NCI-H146 treated with DMSO at 0.1 percent for 48 hours (cell line): Measurements from ENCODE around the gene CACNB3.
A peak's percentile ranks its signal among the peaks of the same experiment; 100 is the strongest.

Source experiments
- DNase-seq: peaks from one replicate; lab custom pipeline; 2025; ENCODE audit not compliant: unreplicated experiment; lab: John Stamatoyannopoulos, UW

The CACNB3 gene

GRCh38 chr12:48817873-48818830 lies at the start of gene CACNB3:
Gene CACNB3, plus strand, starts transcription at chr12:48818496. Its CDS starts 434 bp downstream, at chr12:48818930.
- peak; percentile 83 for DNase-seq

DNA sequence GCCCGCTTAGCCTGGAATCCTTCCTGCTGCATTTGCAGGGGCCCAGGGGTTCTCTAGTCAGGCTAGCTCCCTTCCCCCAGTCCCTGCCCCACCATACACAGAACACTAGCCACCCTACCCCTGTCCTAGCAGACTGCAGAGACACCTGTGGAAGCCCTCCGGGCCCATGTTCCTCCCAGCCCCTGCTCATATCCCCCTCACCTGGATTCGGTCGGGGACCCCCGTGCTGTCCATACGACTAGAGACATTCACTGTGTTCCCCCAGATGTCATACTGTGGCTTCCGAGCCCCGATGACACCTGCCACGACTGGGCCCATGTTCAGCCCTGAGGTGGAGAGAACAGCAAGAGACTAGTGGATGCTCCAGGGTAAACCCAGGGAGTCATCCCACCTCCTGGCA lies 49.6 kb upstream of the CACNB3 start:
- no peak for DNase-seq

GRCh38 chr12:48770756-48771155 lies 47.5 kb upstream of the CACNB3 start:
- no peak for DNase-seq

- DNase-seq, result no peak
These were observed 46.6 kb upstream of the CACNB3 start for GRCh38 chr12:48771588-48772112.

DNA sequence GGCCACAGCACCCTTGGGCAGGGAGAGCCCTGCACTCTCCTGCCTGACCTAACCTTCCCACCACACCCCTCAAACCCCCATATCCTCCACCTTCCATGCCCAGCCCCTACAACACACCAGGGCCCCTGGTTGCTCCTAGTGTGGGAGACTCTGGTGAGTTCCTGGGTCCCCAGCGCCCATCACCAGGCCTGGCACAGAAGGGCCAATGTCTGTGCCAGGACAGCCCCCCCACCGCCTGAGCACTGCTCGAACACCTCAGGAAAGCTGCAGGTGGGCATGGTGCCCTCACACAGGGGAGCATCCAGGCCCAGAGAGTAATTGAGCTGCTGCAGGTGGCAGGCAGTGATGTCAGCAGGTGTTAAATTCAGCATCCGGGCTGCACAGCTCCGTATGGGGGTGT lies 44.6 kb upstream of the CACNB3 start:
- no peak for DNase-seq

DNA sequence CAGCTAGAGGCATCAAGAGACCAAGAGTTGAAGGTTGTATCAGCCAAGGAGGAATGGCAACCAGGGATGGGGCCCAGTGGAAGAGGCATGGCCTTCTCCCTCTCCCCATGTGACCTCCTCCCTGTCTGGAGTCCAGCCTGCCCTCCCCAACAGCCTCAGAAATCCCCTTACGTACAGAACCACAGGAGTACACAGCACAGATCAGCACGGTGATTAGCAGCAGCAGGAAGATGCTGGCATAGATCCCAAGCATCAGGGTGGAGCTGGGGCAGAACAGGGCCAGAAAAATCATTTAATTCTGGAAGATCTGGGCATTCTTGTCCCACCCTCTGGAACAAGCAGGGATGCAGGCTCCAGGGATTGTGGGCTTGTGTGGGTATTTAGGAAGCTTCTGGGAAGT lies 43.8 kb upstream of the CACNB3 start:
- DNase-seq, result no peak

DNA sequence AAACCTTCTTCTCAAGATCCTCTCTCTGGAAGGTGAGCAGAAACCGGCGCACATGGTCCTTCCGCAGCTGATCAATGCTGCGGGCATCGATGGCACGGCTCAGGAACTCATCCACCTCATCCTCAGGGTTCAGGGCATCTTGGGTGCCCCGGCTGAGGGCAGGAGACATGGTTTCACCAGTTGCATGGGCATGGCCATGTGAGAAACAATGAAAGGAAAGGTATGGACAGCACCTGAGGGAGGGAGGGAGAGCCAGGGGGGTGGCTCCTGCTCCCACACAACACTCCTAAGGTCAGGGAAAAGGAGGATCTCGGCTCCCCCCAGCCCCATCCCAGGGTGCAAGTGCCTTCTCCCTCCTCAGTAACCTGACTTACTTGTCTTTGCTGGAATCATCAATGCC lies 43.0 kb upstream of the CACNB3 start:
- DNase-seq, result no peak

- no peak for DNase-seq
These were observed 42.2 kb upstream of the CACNB3 start for GRCh38 chr12:48775991-48776649.

GRCh38 chr12:48776956-48777355 lies 41.3 kb upstream of the CACNB3 start:
- DNase-seq, result no peak

GRCh38 chr12:48777501-48778400 lies 40.5 kb upstream of the CACNB3 start:
- no peak for DNase-seq

GRCh38 chr12:48779869-48780268 lies 38.4 kb upstream of the CACNB3 start:
- DNase-seq, result no peak

DNA sequence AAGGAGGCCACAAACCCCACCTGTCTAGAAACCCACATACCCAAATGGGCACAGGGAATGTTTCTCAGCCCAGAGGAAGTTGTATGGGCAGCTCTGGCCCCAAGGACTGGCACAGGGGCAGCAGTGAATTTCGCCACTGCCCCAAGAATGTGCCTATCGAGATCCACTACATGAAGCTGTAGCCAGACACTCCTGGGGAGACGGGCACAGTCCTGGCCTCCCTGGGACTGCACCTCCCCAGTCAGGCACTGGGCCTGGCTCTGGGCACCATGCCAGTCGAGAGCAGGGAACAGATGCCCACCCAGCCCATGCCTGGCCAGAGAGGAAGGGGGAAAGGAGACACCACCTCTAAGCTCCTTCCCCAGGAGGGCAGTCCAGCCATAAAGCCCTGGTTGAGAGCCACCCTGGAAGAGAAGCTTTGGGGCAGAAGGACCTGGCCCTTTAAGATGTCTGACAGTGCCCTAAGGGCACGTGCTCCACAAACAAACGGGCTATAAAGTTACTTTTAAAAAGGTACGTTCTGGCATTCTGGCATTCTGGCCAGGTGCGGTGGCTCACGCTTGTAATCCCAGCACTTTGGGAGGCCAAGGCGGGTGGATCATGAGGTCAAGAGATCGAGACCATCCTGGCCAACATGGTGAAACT lies 37.8 kb upstream of the CACNB3 start:
- DNase-seq, result no peak

DNA sequence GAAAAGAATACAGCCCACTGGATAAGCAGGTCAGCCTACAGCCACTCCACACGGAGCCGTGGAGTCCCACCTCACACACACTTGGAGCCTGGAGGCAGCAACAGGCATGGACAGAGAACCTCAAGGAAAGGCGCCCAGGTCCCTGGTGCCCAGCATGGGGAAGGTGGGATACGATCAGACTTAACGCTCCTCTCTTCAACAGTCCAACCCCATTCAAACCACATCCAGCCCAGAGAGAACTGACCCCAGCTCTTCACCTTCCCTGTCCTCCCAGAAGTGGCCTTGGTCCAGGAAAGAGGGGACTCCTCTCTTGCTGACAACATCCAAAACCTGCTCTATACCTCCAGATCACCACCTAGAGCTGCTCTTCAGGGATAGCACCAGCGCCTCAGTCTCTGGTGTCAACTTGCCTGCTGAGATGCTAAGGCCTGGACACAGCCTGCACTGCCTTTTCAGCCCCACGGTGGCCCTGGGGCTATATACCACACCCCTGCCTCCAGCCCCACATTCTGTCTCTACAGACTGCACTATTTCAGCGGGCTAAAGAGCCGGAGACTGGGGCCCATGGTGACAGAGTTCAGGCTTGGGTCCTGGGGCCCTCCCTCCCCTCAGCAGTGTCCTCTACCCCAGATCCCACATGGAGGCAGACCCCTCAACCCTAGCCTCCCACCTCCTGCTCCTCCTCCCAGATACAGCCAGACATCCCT lies 36.4 kb upstream of the CACNB3 start:
- no peak for DNase-seq

GRCh38 chr12:48782457-48783395 lies 35.6 kb upstream of the CACNB3 start:
- no peak for DNase-seq

DNA sequence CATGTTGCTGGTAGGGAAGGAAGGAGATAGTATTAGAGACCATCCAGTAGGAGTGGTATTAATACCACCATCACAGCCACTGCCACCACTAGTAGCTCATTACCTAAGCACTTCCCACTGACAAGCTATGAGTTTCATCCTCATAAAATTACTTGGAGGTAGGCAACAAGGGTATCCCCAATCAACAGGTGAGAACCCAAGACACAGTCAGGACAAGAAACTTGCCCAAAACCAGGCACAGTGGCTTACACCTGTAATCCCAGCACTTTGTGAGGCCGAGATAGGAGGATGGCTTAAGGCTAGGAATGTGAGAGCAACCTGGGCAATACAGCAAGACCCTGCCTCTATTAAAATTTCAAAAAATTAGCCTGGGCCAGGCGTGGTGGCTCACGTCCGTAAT lies 34.9 kb upstream of the CACNB3 start:
- no peak for DNase-seq

GRCh38 chr12:48786591-48787544 lies 31.4 kb upstream of the CACNB3 start:
- DNase-seq, result no peak

DNA sequence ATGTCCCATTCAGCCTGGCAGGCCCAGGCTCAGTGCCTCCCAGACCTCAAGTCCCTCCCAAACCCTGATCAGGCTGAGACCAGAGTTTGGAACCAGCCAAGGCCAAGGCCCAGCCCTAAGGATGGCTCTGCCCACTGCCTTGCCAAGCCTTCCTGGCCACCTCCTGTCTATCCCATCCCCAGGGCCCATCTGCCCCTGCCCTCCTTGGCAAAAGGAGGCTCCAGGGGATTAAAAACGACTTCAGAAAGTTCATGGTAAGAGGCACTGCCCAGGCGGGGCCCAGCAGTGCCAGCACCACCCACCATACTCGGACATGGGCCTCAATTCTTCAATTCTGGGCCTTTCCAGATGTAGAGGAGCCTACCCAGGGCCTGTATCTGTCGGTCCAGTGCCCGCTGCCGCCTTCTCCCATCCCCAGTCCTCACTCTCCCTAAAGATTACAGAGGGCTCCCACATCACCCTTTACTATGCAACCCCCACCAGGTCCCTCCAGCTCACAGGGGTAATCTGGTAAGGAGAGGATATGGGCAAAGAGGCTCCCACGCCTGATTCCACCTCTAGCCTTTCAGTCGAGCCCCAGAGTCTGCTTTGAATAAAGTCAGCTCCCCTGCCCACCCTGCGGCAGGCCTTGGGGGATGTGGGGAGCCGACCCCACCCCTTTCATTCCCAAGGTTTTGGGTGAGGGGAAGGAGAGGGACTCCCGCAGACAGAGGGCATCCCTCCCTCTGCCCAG lies 30.3 kb upstream of the CACNB3 start:
- no peak for DNase-seq
